ENCODE measurements around the gene AMFR.
A peak's percentile ranks its signal among the peaks of the same experiment; 100 is the strongest.

AMFR gene

GRCh38 chr16:56425439-56425832 is at the start of gene AMFR:
Gene AMFR (minus strand): TSS chr16:56425545. CDS start chr16:56425327, 218 bp downstream.
- Mint-ChIP-seq H3K36me3 (peaks cover 7 to 10% of the 10 kb centered on the region in 2 donors), H3K9me3 (no peaks in the 10 kb centered on the region), H3K27me3 (no peaks in the 10 kb centered on the region), H3K4me3 (peak within 1 kb of the TSS; percentile 98), H3K27ac (peak within 1 kb of the TSS; percentile 97), H3K4me1 (peaks cover 22 to 35% of the 10 kb centered on the region in 2 donors)
- peak; percentile 73 for DNase-seq
- ATAC-seq (replicated peaks) = peak; percentile 88 to 89

GRCh38 chr16:56470666-56471065 is 45.3 kb upstream of the AMFR start:
- no peak overlapping the region for H3K4me3 Mint-ChIP-seq
- ATAC-seq (replicated peaks) = no peak
- H3K27ac Mint-ChIP-seq = no peak overlapping the region
- H3K36me3 Mint-ChIP-seq = peaks cover 38 to 54% of the 10 kb centered on the region in 2 donors
- DNase-seq = no peak
- no peaks in the 10 kb centered on the region for H3K9me3 Mint-ChIP-seq
- no peaks in the 10 kb centered on the region for H3K27me3 Mint-ChIP-seq
- H3K4me1 Mint-ChIP-seq = no peaks in the 10 kb centered on the region

GRCh38 chr16:56470232-56470631 is 44.9 kb upstream of the AMFR start:
- H3K4me3 Mint-ChIP-seq = no peak overlapping the region
- H3K36me3 Mint-ChIP-seq = peaks cover 36 to 55% of the 10 kb centered on the region in 2 donors
- H3K9me3 Mint-ChIP-seq = no peaks in the 10 kb centered on the region
- H3K4me1 Mint-ChIP-seq = no peaks in the 10 kb centered on the region
- ATAC-seq (replicated peaks) = no peak
- no peaks in the 10 kb centered on the region for H3K27me3 Mint-ChIP-seq
- DNase-seq = no peak
- no peak overlapping the region for H3K27ac Mint-ChIP-seq

- ATAC-seq (replicated peaks) (no peak), DNase-seq (no peak)
- no peaks in the 10 kb centered on the region for H3K27me3 Mint-ChIP-seq
- H3K9me3 Mint-ChIP-seq = no peaks in the 10 kb centered on the region
- H3K4me1 Mint-ChIP-seq = no peaks in the 10 kb centered on the region
- H3K4me3 Mint-ChIP-seq = no peak overlapping the region
- H3K36me3 Mint-ChIP-seq = peaks cover 35 to 52% of the 10 kb centered on the region in 2 donors
- H3K27ac Mint-ChIP-seq = no peak overlapping the region
Observed at GRCh38 chr16:56469748-56470147, 44.4 kb upstream of the AMFR start.

- H3K27ac Mint-ChIP-seq = no peak overlapping the region
- no peaks in the 10 kb centered on the region for H3K9me3 Mint-ChIP-seq
- H3K4me1 Mint-ChIP-seq = no peaks in the 10 kb centered on the region
- peaks cover 34 to 58% of the 10 kb centered on the region in 2 donors for H3K36me3 Mint-ChIP-seq
- no peaks in the 10 kb centered on the region for H3K27me3 Mint-ChIP-seq
- no peak for DNase-seq
- H3K4me3 Mint-ChIP-seq = no peak overlapping the region
- no peak for ATAC-seq (replicated peaks)
Observed at GRCh38 chr16:56468800-56469199, 43.5 kb upstream of the AMFR start.

- Mint-ChIP-seq H3K4me3 (no peak overlapping the region), H3K27me3 (no peaks in the 10 kb centered on the region), H3K27ac (no peak overlapping the region), H3K36me3 (peaks cover 33 to 55% of the 10 kb centered on the region in 2 donors), H3K4me1 (no peaks in the 10 kb centered on the region), H3K9me3 (no peaks in the 10 kb centered on the region)
- ATAC-seq (replicated peaks) (no peak), DNase-seq (no peak)
Observed at GRCh38 chr16:56466344-56466743, 41.0 kb upstream of the AMFR start.

- Mint-ChIP-seq H3K4me1 (no peaks in the 10 kb centered on the region), H3K27ac (no peak overlapping the region), H3K27me3 (no peaks in the 10 kb centered on the region), H3K36me3 (peaks cover 26 to 46% of the 10 kb centered on the region in 2 donors), H3K9me3 (no peaks in the 10 kb centered on the region), H3K4me3 (no peak overlapping the region)
- ATAC-seq (replicated peaks) = no peak
- DNase-seq = no peak
Observed at GRCh38 chr16:56463153-56463552, 37.8 kb upstream of the AMFR start.

- DNase-seq = no peak
- Mint-ChIP-seq H3K27ac (peak overlapping the region; percentile 28), H3K4me3 (no peak overlapping the region), H3K36me3 (peaks cover 29 to 44% of the 10 kb centered on the region in 2 donors), H3K4me1 (peaks cover 0 to 3% of the 10 kb centered on the region in 2 donors), H3K27me3 (no peaks in the 10 kb centered on the region), H3K9me3 (no peaks in the 10 kb centered on the region)
- ATAC-seq (replicated peaks) = no peak
Observed at GRCh38 chr16:56462064-56462796, 36.9 kb upstream of the AMFR start.

- H3K36me3 Mint-ChIP-seq = peaks cover 33 to 56% of the 10 kb centered on the region in 2 donors
Observed at GRCh38 chr16:56460101-56460500, 34.8 kb upstream of the AMFR start.

GRCh38 chr16:56457927-56458470 is 32.7 kb upstream of the AMFR start:
- DNase-seq = no peak
- Mint-ChIP-seq H3K9me3 (no peaks in the 10 kb centered on the region), H3K4me1 (peaks cover 13% of the 10 kb centered on the region in 2 donors), H3K27ac (no peak overlapping the region), H3K4me3 (no peak overlapping the region), H3K36me3 (peaks cover 43 to 58% of the 10 kb centered on the region in 2 donors), H3K27me3 (no peaks in the 10 kb centered on the region)
- no peak for ATAC-seq (replicated peaks)

More at GRCh38 chr16:56460101-56460500, 34.8 kb upstream of the AMFR start:
- Mint-ChIP-seq H3K4me1 (peaks cover 10 to 13% of the 10 kb centered on the region in 2 donors), H3K9me3 (no peaks in the 10 kb centered on the region), H3K4me3 (no peak overlapping the region), H3K27ac (no peak overlapping the region), H3K27me3 (no peaks in the 10 kb centered on the region)
- ATAC-seq (replicated peaks) (no peak), DNase-seq (no peak)

- H3K27me3 Mint-ChIP-seq = no peaks in the 10 kb centered on the region
- H3K36me3 Mint-ChIP-seq = peaks cover 27 to 33% of the 10 kb centered on the region in 2 donors
- H3K4me1 Mint-ChIP-seq = peaks cover 29 to 44% of the 10 kb centered on the region in 2 donors
- DNase-seq = no peak
- peak overlapping the region; percentile 96 for H3K27ac Mint-ChIP-seq
- peak overlapping the region; percentile 91 to 94 for H3K4me3 Mint-ChIP-seq
- H3K9me3 Mint-ChIP-seq = no peaks in the 10 kb centered on the region
- peak; percentile 59 to 65 for ATAC-seq (replicated peaks)
Observed at GRCh38 chr16:56451753-56452689, 26.7 kb upstream of the AMFR start.

- peak within 1 kb of the TSS; percentile 96 for H3K27ac Mint-ChIP-seq
- peaks cover 26 to 39% of the 10 kb centered on the region in 2 donors for H3K4me1 Mint-ChIP-seq
- ATAC-seq (replicated peaks) (peak; percentile 97 to 98), DNase-seq (peak; percentile 93)
- no peaks in the 10 kb centered on the region for H3K27me3 Mint-ChIP-seq
- peak within 1 kb of the TSS; percentile 91 to 94 for H3K4me3 Mint-ChIP-seq
- peaks cover 23 to 28% of the 10 kb centered on the region in 2 donors for H3K36me3 Mint-ChIP-seq
- no peaks in the 10 kb centered on the region for H3K9me3 Mint-ChIP-seq
Observed at GRCh38 chr16:56450986-56451752, 25.8 kb upstream of the AMFR start, which contains the start of the genes NUDT21 and OGFOD1. Gene NUDT21 (minus strand): TSS chr16:56451332. CDS start chr16:56451202, 130 bp downstream. Gene OGFOD1 (plus strand): TSS chr16:56451554. CDS start chr16:56451613, 59 bp downstream.

- Mint-ChIP-seq H3K27me3 (no peaks in the 10 kb centered on the region), H3K27ac (peak overlapping the region; percentile 96), H3K36me3 (peaks cover 15 to 26% of the 10 kb centered on the region in 2 donors), H3K4me3 (peak overlapping the region; percentile 91 to 94), H3K4me1 (peaks cover 23 to 32% of the 10 kb centered on the region in 2 donors), H3K9me3 (no peaks in the 10 kb centered on the region)
- DNase-seq (no peak), ATAC-seq (replicated peaks) (no peak)
Observed at GRCh38 chr16:56450275-56450985, 25.1 kb upstream of the AMFR start.
